ENCODE measurements around the gene ING3.
A peak's percentile ranks its signal among the peaks of the same experiment; 100 is the strongest.

The ING3 gene

GRCh38 chr7:120927454-120928103, 23.0 kb upstream of the ING3 start:
- H3K9ac ChIP-seq (ENCODE audit: low read length), result no peak overlapping the region
- no peaks in the 10 kb centered on the region for H3K36me3 ChIP-seq (ENCODE audit: control insufficient read depth, insufficient read depth, low read length, severe bottlenecking)
- no peaks in the 10 kb centered on the region for H3K27me3 ChIP-seq (replicated peaks; ENCODE audit: control insufficient read depth, insufficient read depth, low read length)
- no peak for DNase-seq (ENCODE audit: low read depth)
- H3K9me3 ChIP-seq (ENCODE audit: control insufficient read depth, low read length), result no peaks in the 10 kb centered on the region
- H3K4me3 ChIP-seq (ENCODE audit: low read length), result no peak overlapping the region
- no peaks in the 10 kb centered on the region for H3K4me1 ChIP-seq (ENCODE audit: control insufficient read depth, insufficient read depth, low read length)

GRCh38 chr7:120931243-120931642, 19.3 kb upstream of the ING3 start:
- no peaks in the 10 kb centered on the region for H3K27me3 ChIP-seq (replicated peaks; ENCODE audit: control insufficient read depth, insufficient read depth, low read length)
- no peak overlapping the region for H3K4me3 ChIP-seq (ENCODE audit: low read length)
- no peaks in the 10 kb centered on the region for H3K36me3 ChIP-seq (ENCODE audit: control insufficient read depth, insufficient read depth, low read length, severe bottlenecking)
- DNase-seq (ENCODE audit: low read depth), result no peak
- no peaks in the 10 kb centered on the region for H3K4me1 ChIP-seq (ENCODE audit: control insufficient read depth, insufficient read depth, low read length)
- H3K9me3 ChIP-seq (ENCODE audit: control insufficient read depth, low read length), result no peaks in the 10 kb centered on the region
- no peak overlapping the region for H3K9ac ChIP-seq (ENCODE audit: low read length)

GRCh38 chr7:120933475-120933874, 17.1 kb upstream of the ING3 start:
- no peaks in the 10 kb centered on the region for H3K9me3 ChIP-seq (ENCODE audit: control insufficient read depth, low read length)
- no peaks in the 10 kb centered on the region for H3K4me1 ChIP-seq (ENCODE audit: control insufficient read depth, insufficient read depth, low read length)
- no peak for DNase-seq (ENCODE audit: low read depth)
- no peaks in the 10 kb centered on the region for H3K27me3 ChIP-seq (replicated peaks; ENCODE audit: control insufficient read depth, insufficient read depth, low read length)
- H3K9ac ChIP-seq (ENCODE audit: low read length), result no peak overlapping the region
- H3K36me3 ChIP-seq (ENCODE audit: control insufficient read depth, insufficient read depth, low read length, severe bottlenecking), result no peaks in the 10 kb centered on the region
- H3K4me3 ChIP-seq (ENCODE audit: low read length), result no peak overlapping the region

- DNase-seq (ENCODE audit: low read depth), result no peak
- Histone ChIP-seq H3K36me3 (ENCODE audit: control insufficient read depth, insufficient read depth, low read length, severe bottlenecking) (no peaks in the 10 kb centered on the region), H3K4me1 (ENCODE audit: control insufficient read depth, insufficient read depth, low read length) (no peaks in the 10 kb centered on the region), H3K9me3 (ENCODE audit: control insufficient read depth, low read length) (no peaks in the 10 kb centered on the region), H3K27me3 (replicated peaks; ENCODE audit: control insufficient read depth, insufficient read depth, low read length) (no peaks in the 10 kb centered on the region), H3K9ac (ENCODE audit: low read length) (no peak overlapping the region), H3K4me3 (ENCODE audit: low read length) (no peak overlapping the region)
These were observed 11.2 kb upstream of the ING3 start for GRCh38 chr7:120939345-120939744.

GRCh38 chr7:120941064-120941463, 9.5 kb upstream of the ING3 start:
- H3K9me3 ChIP-seq (ENCODE audit: control insufficient read depth, low read length), result no peaks in the 10 kb centered on the region
- H3K36me3 ChIP-seq (ENCODE audit: control insufficient read depth, insufficient read depth, low read length, severe bottlenecking), result no peaks in the 10 kb centered on the region
- H3K9ac ChIP-seq (ENCODE audit: low read length), result no peak overlapping the region
- H3K27me3 ChIP-seq (replicated peaks; ENCODE audit: control insufficient read depth, insufficient read depth, low read length), result no peaks in the 10 kb centered on the region
- DNase-seq (ENCODE audit: low read depth), result peak; percentile 48
- H3K4me1 ChIP-seq (ENCODE audit: control insufficient read depth, insufficient read depth, low read length), result no peaks in the 10 kb centered on the region
- H3K4me3 ChIP-seq (ENCODE audit: low read length), result no peak overlapping the region

- H3K9ac ChIP-seq (ENCODE audit: low read length), result no peak overlapping the region
- H3K4me1 ChIP-seq (ENCODE audit: control insufficient read depth, insufficient read depth, low read length), result no peaks in the 10 kb centered on the region
- no peaks in the 10 kb centered on the region for H3K36me3 ChIP-seq (ENCODE audit: control insufficient read depth, insufficient read depth, low read length, severe bottlenecking)
- H3K9me3 ChIP-seq (ENCODE audit: control insufficient read depth, low read length), result no peaks in the 10 kb centered on the region
- no peak for DNase-seq (ENCODE audit: low read depth)
- H3K4me3 ChIP-seq (ENCODE audit: low read length), result no peak overlapping the region
- H3K27me3 ChIP-seq (replicated peaks; ENCODE audit: control insufficient read depth, insufficient read depth, low read length), result no peaks in the 10 kb centered on the region
These were observed 8.7 kb upstream of the ING3 start for GRCh38 chr7:120941856-120942255.

GRCh38 chr7:120942861-120943260, 7.7 kb upstream of the ING3 start:
- no peaks in the 10 kb centered on the region for H3K27me3 ChIP-seq (replicated peaks; ENCODE audit: control insufficient read depth, insufficient read depth, low read length)
- no peak overlapping the region for H3K4me3 ChIP-seq (ENCODE audit: low read length)
- H3K9me3 ChIP-seq (ENCODE audit: control insufficient read depth, low read length), result no peaks in the 10 kb centered on the region
- H3K9ac ChIP-seq (ENCODE audit: low read length), result no peak overlapping the region
- no peak for DNase-seq (ENCODE audit: low read depth)
- no peaks in the 10 kb centered on the region for H3K36me3 ChIP-seq (ENCODE audit: control insufficient read depth, insufficient read depth, low read length, severe bottlenecking)
- no peaks in the 10 kb centered on the region for H3K4me1 ChIP-seq (ENCODE audit: control insufficient read depth, insufficient read depth, low read length)

GRCh38 chr7:120944826-120945562, 5.6 kb upstream of the ING3 start:
- no peaks in the 10 kb centered on the region for H3K9me3 ChIP-seq (ENCODE audit: control insufficient read depth, low read length)
- H3K27me3 ChIP-seq (replicated peaks; ENCODE audit: control insufficient read depth, insufficient read depth, low read length), result no peaks in the 10 kb centered on the region
- peaks cover 3% of the 10 kb centered on the region for H3K4me1 ChIP-seq (ENCODE audit: control insufficient read depth, insufficient read depth, low read length)
- no peak for DNase-seq (ENCODE audit: low read depth)
- H3K4me3 ChIP-seq (ENCODE audit: low read length), result no peak overlapping the region
- H3K36me3 ChIP-seq (ENCODE audit: control insufficient read depth, insufficient read depth, low read length, severe bottlenecking), result no peaks in the 10 kb centered on the region
- H3K9ac ChIP-seq (ENCODE audit: low read length), result no peak overlapping the region

- H3K4me1 ChIP-seq (ENCODE audit: control insufficient read depth, insufficient read depth, low read length), result peaks cover 12% of the 10 kb centered on the region
- H3K36me3 ChIP-seq (ENCODE audit: control insufficient read depth, insufficient read depth, low read length, severe bottlenecking), result no peaks in the 10 kb centered on the region
- no peaks in the 10 kb centered on the region for H3K9me3 ChIP-seq (ENCODE audit: control insufficient read depth, low read length)
- no peak overlapping the region for H3K9ac ChIP-seq (ENCODE audit: low read length)
- no peak for DNase-seq (ENCODE audit: low read depth)
- H3K4me3 ChIP-seq (ENCODE audit: low read length), result no peak overlapping the region
- no peaks in the 10 kb centered on the region for H3K27me3 ChIP-seq (replicated peaks; ENCODE audit: control insufficient read depth, insufficient read depth, low read length)
These were observed 2.6 kb upstream of the ING3 start for GRCh38 chr7:120947980-120948379.

GRCh38 chr7:120949393-120949911, 1.1 kb upstream of the ING3 start:
- Histone ChIP-seq H3K4me3 (ENCODE audit: low read length) (peak overlapping the region; percentile 86), H3K9me3 (ENCODE audit: control insufficient read depth, low read length) (no peaks in the 10 kb centered on the region), H3K27me3 (replicated peaks; ENCODE audit: control insufficient read depth, insufficient read depth, low read length) (no peaks in the 10 kb centered on the region), H3K36me3 (ENCODE audit: control insufficient read depth, insufficient read depth, low read length, severe bottlenecking) (peaks cover 14% of the 10 kb centered on the region), H3K9ac (ENCODE audit: low read length) (no peak overlapping the region), H3K4me1 (ENCODE audit: control insufficient read depth, insufficient read depth, low read length) (peaks cover 12% of the 10 kb centered on the region)
- DNase-seq (ENCODE audit: low read depth), result no peak

- H3K4me1 ChIP-seq (ENCODE audit: control insufficient read depth, insufficient read depth, low read length), result peaks cover 12% of the 10 kb centered on the region
- H3K27me3 ChIP-seq (replicated peaks; ENCODE audit: control insufficient read depth, insufficient read depth, low read length), result no peaks in the 10 kb centered on the region
- peak overlapping the region; percentile 37 for H3K9ac ChIP-seq (ENCODE audit: low read length)
- DNase-seq (ENCODE audit: low read depth), result no peak
- H3K4me3 ChIP-seq (ENCODE audit: low read length), result peak overlapping the region; percentile 86
- H3K9me3 ChIP-seq (ENCODE audit: control insufficient read depth, low read length), result no peaks in the 10 kb centered on the region
- H3K36me3 ChIP-seq (ENCODE audit: control insufficient read depth, insufficient read depth, low read length, severe bottlenecking), result peaks cover 20% of the 10 kb centered on the region
These were observed 509 bp upstream of the ING3 start for GRCh38 chr7:120949998-120950538.
